GM12878 (cell line): ENCODE data around the gene LRRC57. TPM values are rescaled to one million over a fixed set of nuclear protein-coding genes. Genes with fewer than 3 reads are reported as not detected.

Source experiments
- ATAC-seq: fragments of 200-7000 bp; cut with Tn5 transposase; 3 replicates; pipeline ENCODE4 v1.9.1; 2020; ENCODE audit warnings: mild to moderate bottlenecking, moderate library complexity
- BruUV-seq: library from RNA; stranded (reverse); fragments of 400-500 nt; replicated peaks from 2 replicates; lab custom pipeline; 2021; lab: Mats Ljungman, UMichigan
- CTCF ChIA-PET: fragments of 300-600 bp; sonication (Branson Sonifier 250); formaldehyde crosslinking; extraction: SDS; loops from one replicate; lab custom pipeline; 2021; ENCODE audit warnings: inconsistent platforms; lab: Yijun Ruan, JAX
- POLR2A ChIA-PET: fragments of 350-600 bp; formaldehyde crosslinking; extraction: SDS; loops from one replicate; lab custom pipeline; 2021; ENCODE audit warnings: inconsistent platforms; lab: Charles Lee
- RAD21 ChIA-PET: fragments of 300-600 bp; sonication (Branson Sonifier 250); formaldehyde crosslinking; loops from one replicate; lab custom pipeline; 2023; ENCODE audit warnings: antibody characterized with exemption; ENCODE audit not compliant: unreplicated experiment; lab: Charles Lee
- SMC1A ChIA-PET: fragments of 300-600 bp; sonication (Branson Sonifier 250); formaldehyde crosslinking; loops from one replicate; lab custom pipeline; 2023; ENCODE audit not compliant: unreplicated experiment, uncharacterized antibody; lab: Charles Lee
- DNase-seq: peaks from one replicate; pipeline ENCODE4 v3.0.0-alpha.2; 2011; ENCODE audit warnings: low read depth, low spot score
- FAIRE-seq: peaks from 3 replicates; lab custom pipeline; 2011; peaks lifted over from hg19 to GRCh38; lab: Jason Lieb, UNC
- H2AFZ ChIP-seq: 2 replicates; pipeline ENCODE4 v1.6.0; 2011; ENCODE audit warnings: low read depth, low read length, control low read depth; ENCODE audit not compliant: control insufficient read depth
- H3K27ac ChIP-seq: 2 replicates; pipeline ENCODE4 v1.5.1; 2011; ENCODE audit warnings: control low read depth; ENCODE audit not compliant: control insufficient read depth, insufficient read depth
- H3K27me3 ChIP-seq, 2 experiments: replicated peaks in 1 of 2; 2 replicates each; pipeline versions ENCODE4 v1.6.0 to v1.6.1; 2011; ENCODE audit warnings: low read length in 1 of 2; ENCODE audit not compliant: control insufficient read depth in 2 of 2, insufficient read depth in 2 of 2
- H3K36me3 ChIP-seq, 2 experiments: 2 replicates each; pipeline ENCODE4 v1.5.1; 2011; ENCODE audit warnings: low read length in 1 of 2; ENCODE audit not compliant: control insufficient read depth in 2 of 2, insufficient read depth in 2 of 2
- H3K4me1 ChIP-seq: 2 replicates; pipeline ENCODE4 v1.6.1; 2011; ENCODE audit warnings: mild to moderate bottlenecking, low read length, moderate library complexity, mixed read lengths; ENCODE audit not compliant: control insufficient read depth, insufficient read depth
- H3K4me2 ChIP-seq: 2 replicates; pipeline ENCODE4 v1.6.0; 2011; ENCODE audit warnings: control low read depth; ENCODE audit not compliant: control insufficient read depth, insufficient read depth
- H3K4me3 ChIP-seq: fragments of 200-600 bp; sonication (generic); 2 replicates; pipeline ENCODE4 v1.5.1; 2016
- H3K79me2 ChIP-seq: 2 replicates; pipeline ENCODE4 v1.6.0; 2011; ENCODE audit warnings: low read length; ENCODE audit not compliant: control insufficient read depth, insufficient read depth
- H3K9ac ChIP-seq: 2 replicates; pipeline ENCODE4 v1.8.0; 2011; ENCODE audit warnings: low read length, control low read depth, mixed read lengths; ENCODE audit not compliant: control insufficient read depth, insufficient read depth
- H3K9me3 ChIP-seq: replicated peaks from 3 replicates; pipeline ENCODE4 v1.5.1; 2011; ENCODE audit warnings: mild to moderate bottlenecking, low read length; ENCODE audit not compliant: control insufficient read depth, insufficient read depth
- H4K20me1 ChIP-seq: 2 replicates; pipeline ENCODE4 v1.6.0; 2011; ENCODE audit not compliant: control insufficient read depth, insufficient read depth
- IKZF1 ChIP-seq: fragments of 450-650 bp; conservative IDR thresholded peaks from 2 replicates; pipeline ENCODE4 v1.6.1; 2017; ENCODE audit warnings: antibody characterized with exemption, mild to moderate bottlenecking
- JUNB ChIP-seq: IDR thresholded peaks from 2 replicates; pipeline ENCODE4 v1.6.1; 2016; ENCODE audit warnings: antibody characterized with exemption, mild to moderate bottlenecking
- MEF2A ChIP-seq: IDR thresholded peaks from 2 replicates; pipeline ENCODE4 v1.6.1; 2011; ENCODE audit warnings: low read depth, mild to moderate bottlenecking, low read length, moderate library complexity; ENCODE audit not compliant: insufficient read depth
- MYB ChIP-seq: fragments of 150-350 bp; IDR thresholded peaks from 2 replicates; pipeline ENCODE4 v1.6.1; 2014; ENCODE audit warnings: mild to moderate bottlenecking, low read depth, low read length, borderline replicate concordance
- PML ChIP-seq: IDR thresholded peaks from 2 replicates; pipeline ENCODE4 v1.6.1; 2012; ENCODE audit warnings: low read length, inconsistent platforms
- RAD21 ChIP-seq: IDR thresholded peaks from 2 replicates; pipeline ENCODE4 v1.6.1; 2011; ENCODE audit warnings: mild to moderate bottlenecking, low read depth, low read length, moderate library complexity; ENCODE audit not compliant: insufficient read depth
- RBBP5 ChIP-seq: fragments of 200-600 bp; sonication (generic); conservative IDR thresholded peaks from 2 replicates; pipeline ENCODE4 v1.6.1; 2016
- RELA ChIP-seq: fragments of 450-650 bp; IDR thresholded peaks from 2 replicates; pipeline ENCODE4 v1.8.0; 2014; ENCODE audit warnings: borderline replicate concordance; ENCODE audit not compliant: partially characterized antibody
- SIX5 ChIP-seq: IDR thresholded peaks from 2 replicates; pipeline ENCODE4 v1.6.1; 2011; ENCODE audit warnings: mild to moderate bottlenecking, low read depth, low read length, moderate library complexity; ENCODE audit not compliant: severe bottlenecking
- SRF ChIP-seq, 2 experiments: IDR thresholded peaks; 2 replicates each; pipeline ENCODE4 v1.6.1; 2011; ENCODE audit warnings: low read depth in 2 of 2, low read length in 2 of 2, mild to moderate bottlenecking in 1 of 2, moderate library complexity in 1 of 2
- WGBS: methylation state at CpG from one replicate; pipeline ENCODE4 v1.1.6; 2016; ENCODE audit warnings: low lambda C conversion rate; ENCODE audit not compliant: insufficient replicate concordance, insufficient coverage; ENCODE audit errors: missing lambda C conversion rate; 5-methylcytosine and 5-hydroxymethylcytosine counted together
- in situ Hi-C: fragments of 300-500 bp; cut with MboI; formaldehyde crosslinking; loops from 9 replicates; pipeline ENCODE4 v1.14.3; 2018; ENCODE audit warnings: mixed read lengths
- intact Hi-C: fragments of 100-400 bp; cut with micrococcal nuclease; formaldehyde crosslinking; loops from one replicate; pipeline ENCODE4 v1.14.2; 2022; ENCODE audit not compliant: unreplicated experiment
- polyA plus RNA-seq, 11 experiments: library from polyadenylated mRNA; depleted of rRNA in 4 of 11; unstranded in 6 of 11; stranded (reverse) in 5 of 11; fragments of >200 nt; fragmentation: Nextera tagmentation in 4 of 11; fragmentation: Illumina TruSeq in 1 of 11; extraction: Ambion mirVana in 4 of 11; extraction: Trizol in 1 of 11; gene quantifications; 1 replicate in 1 of 11; 2 replicates in 10 of 11; pipeline versions ENCODE4 v1.2.1 to v1.2.3, GENCODE V29; 2011 to 2016; ENCODE audit warnings: inconsistent platforms in 2 of 11, missing spikeins in 2 of 11, low read depth in 1 of 11
- total RNA-seq, 4 experiments: library from RNA; depleted of rRNA in 3 of 4; stranded (reverse); fragments of >200 nt in 3 of 4; fragmentation: Illumina TruSeq in 1 of 4; extraction: Trizol in 1 of 4; gene quantifications; 2 replicates each; pipeline versions ENCODE4 v1.2.1 to v1.2.3, GENCODE V29; 2013 to 2021
- TF ChIP-seq, protein P1 (sequence below): IDR thresholded peaks from 2 replicates; pipeline ENCODE4 v1.6.1; 2011; ENCODE audit warnings: low read depth, low read length, improper control_type of control experiment, borderline replicate concordance
- TF ChIP-seq, protein P2 (sequence below): fragments of 450-650 bp; IDR thresholded peaks from 2 replicates; pipeline ENCODE4 v1.6.1; 2017; ENCODE audit warnings: mild to moderate bottlenecking, moderate library complexity
- TF ChIP-seq, protein P3 (sequence below): fragments of 450-650 bp; IDR thresholded peaks from 2 replicates; pipeline ENCODE4 v1.6.1; 2018; ENCODE audit warnings: borderline replicate concordance, mild to moderate bottlenecking; ENCODE audit not compliant: partially characterized antibody

LRRC57 gene
- total and polyA plus RNA-seq, 10 of the 15 experiments (the other 5 are each of a cell fraction or from before 2014, with no cell fraction given) = 5.2 to 15.7 (median 9.6) TPM

DNA sequence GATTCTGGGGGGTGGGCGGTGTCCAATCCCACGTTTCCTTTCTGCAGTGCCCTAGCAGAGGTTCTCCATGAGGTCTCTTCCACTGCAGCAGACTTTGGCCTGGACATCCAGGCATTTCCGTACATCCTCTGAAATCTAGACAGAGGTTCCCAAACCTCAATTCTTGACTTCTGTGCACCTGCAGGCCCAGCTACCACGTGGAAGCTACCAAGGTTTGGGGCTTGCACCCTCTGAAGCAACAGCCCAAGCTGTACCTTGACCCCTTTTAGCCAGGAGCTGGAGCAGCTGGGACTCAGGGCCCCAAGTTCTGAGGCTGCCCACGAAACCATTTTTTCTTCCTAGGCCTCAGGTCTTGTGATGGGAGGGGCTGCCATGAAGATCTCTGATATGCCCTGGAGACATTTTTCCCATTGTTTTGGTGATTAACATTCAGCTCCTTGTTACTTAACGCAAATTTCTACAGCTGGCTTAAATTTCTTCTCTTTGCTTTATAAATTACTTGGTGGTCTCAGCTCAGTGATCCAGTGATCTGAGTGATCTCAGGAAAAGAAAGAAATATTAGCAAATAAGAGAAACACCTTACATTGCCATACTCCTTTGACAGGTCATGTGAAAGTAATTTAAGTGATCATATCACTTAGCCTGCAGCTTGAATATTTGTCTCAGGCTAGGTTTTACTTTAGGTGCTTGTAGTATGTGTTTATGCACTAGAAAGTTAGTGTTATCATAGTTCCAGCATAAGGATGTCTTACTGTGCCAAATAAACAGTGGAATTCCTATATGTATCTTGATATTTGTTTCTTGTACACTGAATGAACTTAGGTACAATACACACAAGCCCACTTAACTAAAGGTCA lies 50.2 kb downstream of the LRRC57 start:
- DNase-seq (no peak), ATAC-seq (peak; percentile 6; the same call in 1 of the 3 replicates), FAIRE-seq (no peak)
- Histone ChIP-seq H3K4me2 (peak overlapping the region; percentile 70), H3K27me3 (no peaks in the 10 kb centered on the region), H3K9ac (peak overlapping the region; percentile 22; the same call in 1 of the 2 replicates), H3K4me3 (peak overlapping the region; percentile 39), H3K36me3 (peaks cover 0 to 3% of the 10 kb centered on the region in 2 experiments; a peak in 1 of 4 replicates), H2AFZ (no peak overlapping the region), H4K20me1 (no peaks in the 10 kb centered on the region), H3K27ac (peak overlapping the region; percentile 53), H3K79me2 (peaks cover 71% of the 10 kb centered on the region), H3K4me1 (peaks cover 52% of the 10 kb centered on the region), H3K9me3 (no peaks in the 10 kb centered on the region; the same call in 2 of the 3 replicates)
- ChIA-PET RAD21 (interaction anchor here (1.6 to 1.9 kb wide), 2 partner anchors 7 to 49 kb away, joined by 6 read pairs; partner anchors contain the start of genes HAUS2, LRRC57 and ZNF106), SMC1A (interaction anchor here (0.8 to 1.3 kb wide), 3 partner anchors 15 to 136 kb away, joined by 3 to 4 read pairs (median 3); no protein-coding TSS in a partner anchor), CTCF (interaction anchor here (0.6 to 1.3 kb wide), 2 partner anchors 151 to 337 kb away, joined by 3 read pairs; no protein-coding TSS in a partner anchor), POLR2A (interaction anchor here (0.5 to 4.1 kb wide), 9 partner anchors 8 to 134 kb away, joined by 3 to 23 read pairs (median 3); partner anchors contain the start of genes HAUS2, LRRC57 and ZNF106)
- TF ChIP-seq SRF (IDR thresholded peaks at IDR 0.05; ENCODE audit: low read depth in 2 of 2, low read length in 2 of 2) (no peak), SIX5 (no peak), MYB (no peak), RELA (no peak), PML (no peak), IKZF1 (peak; percentile 18; the same call in 1 of the 2 replicates), MEF2A (no peak), RAD21 (no peak), RBBP5 (no peak), JUNB (peak; percentile 12; the same call in 1 of the 2 replicates)
- TF ChIP-seq, protein P1, sequence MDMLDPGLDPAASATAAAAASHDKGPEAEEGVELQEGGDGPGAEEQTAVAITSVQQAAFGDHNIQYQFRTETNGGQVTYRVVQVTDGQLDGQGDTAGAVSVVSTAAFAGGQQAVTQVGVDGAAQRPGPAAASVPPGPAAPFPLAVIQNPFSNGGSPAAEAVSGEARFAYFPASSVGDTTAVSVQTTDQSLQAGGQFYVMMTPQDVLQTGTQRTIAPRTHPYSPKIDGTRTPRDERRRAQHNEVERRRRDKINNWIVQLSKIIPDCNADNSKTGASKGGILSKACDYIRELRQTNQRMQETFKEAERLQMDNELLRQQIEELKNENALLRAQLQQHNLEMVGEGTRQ = no peak
- TF ChIP-seq, protein P2, sequence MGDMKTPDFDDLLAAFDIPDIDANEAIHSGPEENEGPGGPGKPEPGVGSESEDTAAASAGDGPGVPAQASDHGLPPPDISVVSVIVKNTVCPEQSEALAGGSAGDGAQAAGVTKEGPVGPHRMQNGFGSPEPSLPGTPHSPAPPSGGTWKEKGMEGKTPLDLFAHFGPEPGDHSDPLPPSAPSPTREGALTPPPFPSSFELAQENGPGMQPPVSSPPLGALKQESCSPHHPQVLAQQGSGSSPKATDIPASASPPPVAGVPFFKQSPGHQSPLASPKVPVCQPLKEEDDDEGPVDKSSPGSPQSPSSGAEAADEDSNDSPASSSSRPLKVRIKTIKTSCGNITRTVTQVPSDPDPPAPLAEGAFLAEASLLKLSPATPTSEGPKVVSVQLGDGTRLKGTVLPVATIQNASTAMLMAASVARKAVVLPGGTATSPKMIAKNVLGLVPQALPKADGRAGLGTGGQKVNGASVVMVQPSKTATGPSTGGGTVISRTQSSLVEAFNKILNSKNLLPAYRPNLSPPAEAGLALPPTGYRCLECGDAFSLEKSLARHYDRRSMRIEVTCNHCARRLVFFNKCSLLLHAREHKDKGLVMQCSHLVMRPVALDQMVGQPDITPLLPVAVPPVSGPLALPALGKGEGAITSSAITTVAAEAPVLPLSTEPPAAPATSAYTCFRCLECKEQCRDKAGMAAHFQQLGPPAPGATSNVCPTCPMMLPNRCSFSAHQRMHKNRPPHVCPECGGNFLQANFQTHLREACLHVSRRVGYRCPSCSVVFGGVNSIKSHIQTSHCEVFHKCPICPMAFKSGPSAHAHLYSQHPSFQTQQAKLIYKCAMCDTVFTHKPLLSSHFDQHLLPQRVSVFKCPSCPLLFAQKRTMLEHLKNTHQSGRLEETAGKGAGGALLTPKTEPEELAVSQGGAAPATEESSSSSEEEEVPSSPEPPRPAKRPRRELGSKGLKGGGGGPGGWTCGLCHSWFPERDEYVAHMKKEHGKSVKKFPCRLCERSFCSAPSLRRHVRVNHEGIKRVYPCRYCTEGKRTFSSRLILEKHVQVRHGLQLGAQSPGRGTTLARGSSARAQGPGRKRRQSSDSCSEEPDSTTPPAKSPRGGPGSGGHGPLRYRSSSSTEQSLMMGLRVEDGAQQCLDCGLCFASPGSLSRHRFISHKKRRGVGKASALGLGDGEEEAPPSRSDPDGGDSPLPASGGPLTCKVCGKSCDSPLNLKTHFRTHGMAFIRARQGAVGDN = peak; percentile 24; the same call in 1 of the 2 replicates
- TF ChIP-seq, protein P3, sequence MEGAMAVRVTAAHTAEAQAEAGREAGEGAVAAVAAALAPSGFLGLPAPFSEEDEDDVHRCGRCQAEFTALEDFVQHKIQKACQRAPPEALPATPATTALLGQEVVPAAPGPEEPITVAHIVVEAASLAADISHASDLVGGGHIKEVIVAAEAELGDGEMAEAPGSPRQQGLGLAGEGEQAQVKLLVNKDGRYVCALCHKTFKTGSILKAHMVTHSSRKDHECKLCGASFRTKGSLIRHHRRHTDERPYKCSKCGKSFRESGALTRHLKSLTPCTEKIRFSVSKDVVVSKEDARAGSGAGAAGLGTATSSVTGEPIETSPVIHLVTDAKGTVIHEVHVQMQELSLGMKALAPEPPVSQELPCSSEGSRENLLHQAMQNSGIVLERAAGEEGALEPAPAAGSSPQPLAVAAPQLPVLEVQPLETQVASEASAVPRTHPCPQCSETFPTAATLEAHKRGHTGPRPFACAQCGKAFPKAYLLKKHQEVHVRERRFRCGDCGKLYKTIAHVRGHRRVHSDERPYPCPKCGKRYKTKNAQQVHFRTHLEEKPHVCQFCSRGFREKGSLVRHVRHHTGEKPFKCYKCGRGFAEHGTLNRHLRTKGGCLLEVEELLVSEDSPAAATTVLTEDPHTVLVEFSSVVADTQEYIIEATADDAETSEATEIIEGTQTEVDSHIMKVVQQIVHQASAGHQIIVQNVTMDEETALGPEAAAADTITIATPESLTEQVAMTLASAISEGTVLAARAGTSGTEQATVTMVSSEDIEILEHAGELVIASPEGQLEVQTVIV = no peak
- intact Hi-C loops = no loop called here
- TSS peak; percentile 18 for BruUV-seq
- 38% methylated on average over 6 of the region's 6 CpGs for WGBS
- in situ Hi-C loops = no loop called here
